H9 (cell line): ENCODE data around the gene SDR9C7. TPM values are rescaled to one million over a fixed set of nuclear protein-coding genes. Genes with fewer than 3 reads are reported as not detected.

ENCODE experiments used
- DNase-seq: peaks from one replicate; pipeline ENCODE4 v3.0.0-alpha.2; 2017
- H2AFZ ChIP-seq: one replicate; pipeline ENCODE4 v1.6.1; 2013; ENCODE audit warnings: mild to moderate bottlenecking, low read length, control low read depth, moderate library complexity
- H2AK5ac ChIP-seq: 2 replicates; pipeline ENCODE4 v1.6.1; 2013; ENCODE audit warnings: low read length, control low read depth, mixed read lengths; ENCODE audit not compliant: insufficient read length
- H2BK120ac ChIP-seq: one replicate; pipeline ENCODE4 v1.6.1; 2013; ENCODE audit warnings: low read depth, mild to moderate bottlenecking, low read length, control low read depth, inconsistent platforms; ENCODE audit not compliant: poor library complexity, severe bottlenecking
- H2BK12ac ChIP-seq: 2 replicates; pipeline ENCODE4 v1.6.1; 2013; ENCODE audit warnings: low read length, control low read depth, mixed read lengths, low read depth; ENCODE audit not compliant: insufficient read length
- H2BK15ac ChIP-seq: 2 replicates; pipeline ENCODE4 v1.6.1; 2013; ENCODE audit warnings: low read depth, low read length, control low read depth
- H2BK20ac ChIP-seq: one replicate; pipeline ENCODE4 v1.6.1; 2013; ENCODE audit warnings: low read depth, mild to moderate bottlenecking, low read length, control low read depth, inconsistent platforms; ENCODE audit not compliant: poor library complexity, severe bottlenecking
- H2BK5ac ChIP-seq: 2 replicates; pipeline ENCODE4 v1.6.1; 2013; ENCODE audit warnings: low read length, control low read depth, mixed read lengths; ENCODE audit not compliant: insufficient read length
- H3K14ac ChIP-seq: 2 replicates; pipeline ENCODE4 v1.6.1; 2013; ENCODE audit warnings: low read length, control low read depth; ENCODE audit not compliant: insufficient read depth
- H3K18ac ChIP-seq: 2 replicates; pipeline ENCODE4 v1.6.1; 2013; ENCODE audit warnings: low read depth, mild to moderate bottlenecking, mixed read lengths, low read length, control low read depth; ENCODE audit not compliant: insufficient read length
- H3K23ac ChIP-seq: 2 replicates; pipeline ENCODE4 v1.6.1; 2013; ENCODE audit warnings: low read length, control low read depth, mixed read lengths, low read depth; ENCODE audit not compliant: insufficient read length
- H3K23me2 ChIP-seq: 2 replicates; pipeline ENCODE4 v1.6.1; 2013; ENCODE audit warnings: low read depth, mild to moderate bottlenecking, mixed read lengths, low read length, control low read depth; ENCODE audit not compliant: insufficient read length, poor library complexity, severe bottlenecking
- H3K27ac ChIP-seq: 2 replicates; pipeline ENCODE4 v1.5.1; 2013; ENCODE audit warnings: low read length, control low read depth, mixed read lengths, low read depth; ENCODE audit not compliant: insufficient read length
- H3K27me3 ChIP-seq: 2 replicates; pipeline ENCODE4 v1.6.1; 2013; ENCODE audit warnings: low read length, control low read depth, inconsistent platforms; ENCODE audit not compliant: insufficient read depth
- H3K4ac ChIP-seq: 2 replicates; pipeline ENCODE4 v1.6.1; 2013; ENCODE audit warnings: low read depth, mild to moderate bottlenecking, control low read depth, inconsistent platforms, low read length, moderate library complexity
- H3K4me1 ChIP-seq: 2 replicates; pipeline ENCODE4 v1.6.1; 2013; ENCODE audit warnings: low read length, control low read depth, inconsistent platforms; ENCODE audit not compliant: insufficient read depth
- H3K4me2 ChIP-seq: 2 replicates; pipeline ENCODE4 v1.6.1; 2013; ENCODE audit warnings: low read length, control low read depth, mixed read lengths; ENCODE audit not compliant: insufficient read length, insufficient read depth
- H3K56ac ChIP-seq: 2 replicates; pipeline ENCODE4 v1.6.1; 2013; ENCODE audit warnings: low read depth, mild to moderate bottlenecking, mixed read lengths, low read length, control low read depth; ENCODE audit not compliant: insufficient read length
- H3K79me1 ChIP-seq: 2 replicates; pipeline ENCODE4 v1.6.1; 2013; ENCODE audit warnings: low read depth, mild to moderate bottlenecking, moderate library complexity, low read length, control low read depth, inconsistent platforms; ENCODE audit not compliant: insufficient read depth, poor library complexity, severe bottlenecking
- H3K79me2 ChIP-seq: 2 replicates; pipeline ENCODE4 v1.6.1; 2013; ENCODE audit warnings: low read length, control low read depth, inconsistent platforms; ENCODE audit not compliant: insufficient read depth
- H3K9ac ChIP-seq: 2 replicates; pipeline ENCODE4 v1.6.1; 2013; ENCODE audit warnings: low read length, control low read depth, mixed read lengths; ENCODE audit not compliant: insufficient read length; ENCODE audit errors: extremely low read depth
- H3K9me3 ChIP-seq: one replicate; pipeline ENCODE4 v1.6.1; 2013; ENCODE audit warnings: low read depth, low read length, inconsistent platforms; ENCODE audit not compliant: control insufficient read depth
- H3T11ph ChIP-seq: one replicate; pipeline ENCODE4 v1.6.1; 2013; ENCODE audit warnings: mild to moderate bottlenecking, low read length, control low read depth, inconsistent platforms
- H4K20me1 ChIP-seq: one replicate; pipeline ENCODE4 v1.6.1; 2013; ENCODE audit not compliant: control insufficient read depth, insufficient read length, insufficient read depth
- H4K5ac ChIP-seq: 2 replicates; pipeline ENCODE4 v1.6.1; 2013; ENCODE audit warnings: low read depth, mild to moderate bottlenecking, mixed read lengths, low read length, control low read depth; ENCODE audit not compliant: insufficient read length
- H4K8ac ChIP-seq: replicated peaks from 2 replicates; pipeline ENCODE4 v1.6.1; 2013; ENCODE audit warnings: low read length, control low read depth, mixed read lengths, low read depth; ENCODE audit not compliant: insufficient read length
- H4K91ac ChIP-seq: 2 replicates; pipeline ENCODE4 v1.6.1; 2013; ENCODE audit warnings: low read depth, mild to moderate bottlenecking, moderate library complexity, mixed read lengths, low read length, control low read depth; ENCODE audit not compliant: insufficient read length
- H3K27ac Mint-ChIP-seq, 3 experiments: 2 replicates in 2 of 3; 3 replicates in 1 of 3; pipeline ENCODE4 v1.8.0; 2020 to 2021; ENCODE audit warnings: mixed read lengths in 3 of 3, mild to moderate bottlenecking in 1 of 3, moderate library complexity in 1 of 3
- H3K27me3 Mint-ChIP-seq: 2 replicates; pipeline ENCODE4 v1.8.0; 2021; ENCODE audit warnings: low read depth, mild to moderate bottlenecking, moderate library complexity, mixed read lengths
- H3K36me3 Mint-ChIP-seq, 3 experiments: 2 replicates in 2 of 3; 3 replicates in 1 of 3; pipeline ENCODE4 v1.8.0; 2020 to 2021; ENCODE audit warnings: low read depth in 3 of 3, mixed read lengths in 3 of 3; ENCODE audit not compliant: insufficient read depth in 1 of 3
- H3K4me1 Mint-ChIP-seq, 2 experiments: 2 replicates each; pipeline ENCODE4 v1.8.0; 2020; ENCODE audit warnings: mixed read lengths in 2 of 2
- H3K4me3 Mint-ChIP-seq, 2 experiments: 2 replicates in 1 of 2; 3 replicates in 1 of 2; pipeline ENCODE4 v1.8.0; 2020 to 2021; ENCODE audit warnings: mild to moderate bottlenecking in 2 of 2, mixed read lengths in 2 of 2, moderate library complexity in 1 of 2
- H3K9me3 Mint-ChIP-seq, 2 experiments: 2 replicates in 1 of 2; 3 replicates in 1 of 2; pipeline ENCODE4 v1.8.0; 2020; ENCODE audit warnings: mild to moderate bottlenecking in 2 of 2, mixed read lengths in 2 of 2, moderate library complexity in 1 of 2
- WGBS: extraction: QIAGEN DNeasy Blood & Tissue Kit; methylation state at CpG from one replicate; pipeline ENCODE4 v1.1.7; 2013; ENCODE audit warnings: missing lambda C conversion rate, low lambda C conversion rate, mixed read lengths; ENCODE audit not compliant: insufficient read length; ENCODE audit errors: extremely low coverage; 5-methylcytosine and 5-hydroxymethylcytosine counted together
- total RNA-seq: library from RNA; stranded (reverse); gene quantifications from 2 replicates; pipeline ENCODE4 v1.2.1, GENCODE V29; 2021
- TF ChIP-seq, protein P1 (sequence below): fragments of 200-600 bp; sonication (generic); conservative IDR thresholded peaks from 3 replicates; pipeline ENCODE4 v1.8.0; 2021; ENCODE audit warnings: antibody characterized with exemption, mild to moderate bottlenecking

Gene SDR9C7
- total RNA-seq, 1 experiment from 2014 or later = not detected

DNA sequence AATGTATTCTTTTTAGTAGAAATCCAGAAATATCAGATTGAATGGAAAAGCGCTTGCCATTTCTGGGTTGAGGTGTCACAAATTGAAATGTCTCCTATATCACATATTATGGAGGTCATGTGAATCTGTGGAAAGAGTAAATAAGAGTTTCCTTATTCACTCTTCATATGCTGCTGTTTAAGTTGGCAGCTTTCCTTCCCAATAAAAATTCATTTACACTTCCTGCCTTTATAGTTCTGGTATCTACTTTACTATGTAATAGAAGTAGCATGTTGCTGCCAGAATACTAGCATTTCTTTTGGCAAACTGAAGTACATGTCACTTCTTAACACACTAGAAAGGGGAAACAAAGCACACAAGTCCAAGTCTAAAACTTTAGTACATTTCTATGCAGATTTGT lies 60.8 kb downstream of the SDR9C7 start:
- no peak overlapping the region for H3K4ac ChIP-seq
- Mint-ChIP-seq H3K27me3 (no peaks in the 10 kb centered on the region; the same call in 1 of the 2 replicates), H3K36me3 (peaks cover 0 to 7% (median 0%) of the 10 kb centered on the region in 3 experiments; a peak in 4 of 7 replicates), H3K27ac (no peak overlapping the region), H3K9me3 (peaks cover 35 to 44% of the 10 kb centered on the region in 2 experiments), H3K4me3 (no peak overlapping the region), H3K4me1 (peaks cover 6 to 7% of the 10 kb centered on the region in 2 experiments; a peak in 3 of 4 replicates)
- WGBS = no CpG with 5 or more reads among the region's 1 CpG
- H4K20me1 ChIP-seq = no peaks in the 10 kb centered on the region
- H3K27me3 ChIP-seq = no peaks in the 10 kb centered on the region
- H4K8ac ChIP-seq = no peak overlapping the region
- H3T11ph ChIP-seq = no peak overlapping the region
- H2BK20ac ChIP-seq = no peak overlapping the region
- peaks cover 10% of the 10 kb centered on the region for H3K9me3 ChIP-seq
- no peak overlapping the region for H3K4me2 ChIP-seq
- no peak overlapping the region for H3K9ac ChIP-seq
- no peak overlapping the region for H3K27ac ChIP-seq
- H2AK5ac ChIP-seq = no peak overlapping the region
- TF ChIP-seq, protein P1, sequence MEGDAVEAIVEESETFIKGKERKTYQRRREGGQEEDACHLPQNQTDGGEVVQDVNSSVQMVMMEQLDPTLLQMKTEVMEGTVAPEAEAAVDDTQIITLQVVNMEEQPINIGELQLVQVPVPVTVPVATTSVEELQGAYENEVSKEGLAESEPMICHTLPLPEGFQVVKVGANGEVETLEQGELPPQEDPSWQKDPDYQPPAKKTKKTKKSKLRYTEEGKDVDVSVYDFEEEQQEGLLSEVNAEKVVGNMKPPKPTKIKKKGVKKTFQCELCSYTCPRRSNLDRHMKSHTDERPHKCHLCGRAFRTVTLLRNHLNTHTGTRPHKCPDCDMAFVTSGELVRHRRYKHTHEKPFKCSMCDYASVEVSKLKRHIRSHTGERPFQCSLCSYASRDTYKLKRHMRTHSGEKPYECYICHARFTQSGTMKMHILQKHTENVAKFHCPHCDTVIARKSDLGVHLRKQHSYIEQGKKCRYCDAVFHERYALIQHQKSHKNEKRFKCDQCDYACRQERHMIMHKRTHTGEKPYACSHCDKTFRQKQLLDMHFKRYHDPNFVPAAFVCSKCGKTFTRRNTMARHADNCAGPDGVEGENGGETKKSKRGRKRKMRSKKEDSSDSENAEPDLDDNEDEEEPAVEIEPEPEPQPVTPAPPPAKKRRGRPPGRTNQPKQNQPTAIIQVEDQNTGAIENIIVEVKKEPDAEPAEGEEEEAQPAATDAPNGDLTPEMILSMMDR = no peak
- no peak overlapping the region for H3K23ac ChIP-seq
- no peaks in the 10 kb centered on the region for H3K79me2 ChIP-seq
- no peak overlapping the region for H4K5ac ChIP-seq
- H2BK15ac ChIP-seq = no peak overlapping the region
- no peak overlapping the region for H3K14ac ChIP-seq
- no peak for DNase-seq
- H2BK12ac ChIP-seq = no peak overlapping the region
- H4K91ac ChIP-seq = no peak overlapping the region
- no peak overlapping the region for H3K18ac ChIP-seq
- no peak overlapping the region for H2BK120ac ChIP-seq
- no peak overlapping the region for H2BK5ac ChIP-seq
- H3K23me2 ChIP-seq = no peaks in the 10 kb centered on the region
- H2AFZ ChIP-seq = no peak overlapping the region
- H3K4me1 ChIP-seq = no peaks in the 10 kb centered on the region; the same call in 1 of the 2 replicates
- H3K79me1 ChIP-seq = no peaks in the 10 kb centered on the region
- H3K56ac ChIP-seq = no peak overlapping the region

Other genes with a start within 250 kb of the SDR9C7 start
- 435 and 449 TPM in 2 replicates for gene PTGES3, start 246.1 kb downstream of the SDR9C7 start, total RNA-seq
- gene NACA, start 209.1 kb downstream of the SDR9C7 start, total RNA-seq = 1,176 and 1,204 TPM in 2 replicates
- gene PRIM1, start 182.1 kb downstream of the SDR9C7 start, total RNA-seq = 46.5 and 50.7 TPM in 2 replicates
- gene HSD17B6, start 171.1 kb downstream of the SDR9C7 start, total RNA-seq = 3.6 and 5.5 TPM in 2 replicates
- 0.31 and 0.39 TPM in 2 replicates for gene RDH16, start 23.2 kb upstream of the SDR9C7 start, total RNA-seq
- gene ZBTB39, start 72.1 kb upstream of the SDR9C7 start, total RNA-seq = 30.3 and 31.2 TPM in 2 replicates
- 4.4 and 6.2 TPM in 2 replicates for gene TAC3, start 82.1 kb upstream of the SDR9C7 start, total RNA-seq
- gene MYO1A, start 115.7 kb upstream of the SDR9C7 start, total RNA-seq = 0.26 TPM in 1 of 2 replicates, not detected in the other
- gene NEMP1, start 144.4 kb upstream of the SDR9C7 start, total RNA-seq = 50.1 and 53.0 TPM in 2 replicates
- gene NAB2, start 154.7 kb upstream of the SDR9C7 start, total RNA-seq = 67.8 and 68.1 TPM in 2 replicates
- 42.9 and 44.4 TPM in 2 replicates for gene STAT6, start 177.0 kb upstream of the SDR9C7 start, total RNA-seq
- gene LRP1, start 194.1 kb upstream of the SDR9C7 start, total RNA-seq = 98.4 and 115 TPM in 2 replicates
- gene LRP1-AS, start 213.2 kb upstream of the SDR9C7 start, total RNA-seq = not detected in 2 replicates